C4-2B (cell line): ENCODE measurements around the gene DLX4.

Experiments
- CTCF ChIP-seq: fragments of 450-650 bp; conservative IDR thresholded peaks from 2 replicates; pipeline ENCODE4 v1.5.1; 2017; ENCODE audit warnings: mild to moderate bottlenecking
- ZFX ChIP-seq: fragments of 450-650 bp; IDR thresholded peaks from 2 replicates; pipeline ENCODE4 v1.6.1; 2017

DNA sequence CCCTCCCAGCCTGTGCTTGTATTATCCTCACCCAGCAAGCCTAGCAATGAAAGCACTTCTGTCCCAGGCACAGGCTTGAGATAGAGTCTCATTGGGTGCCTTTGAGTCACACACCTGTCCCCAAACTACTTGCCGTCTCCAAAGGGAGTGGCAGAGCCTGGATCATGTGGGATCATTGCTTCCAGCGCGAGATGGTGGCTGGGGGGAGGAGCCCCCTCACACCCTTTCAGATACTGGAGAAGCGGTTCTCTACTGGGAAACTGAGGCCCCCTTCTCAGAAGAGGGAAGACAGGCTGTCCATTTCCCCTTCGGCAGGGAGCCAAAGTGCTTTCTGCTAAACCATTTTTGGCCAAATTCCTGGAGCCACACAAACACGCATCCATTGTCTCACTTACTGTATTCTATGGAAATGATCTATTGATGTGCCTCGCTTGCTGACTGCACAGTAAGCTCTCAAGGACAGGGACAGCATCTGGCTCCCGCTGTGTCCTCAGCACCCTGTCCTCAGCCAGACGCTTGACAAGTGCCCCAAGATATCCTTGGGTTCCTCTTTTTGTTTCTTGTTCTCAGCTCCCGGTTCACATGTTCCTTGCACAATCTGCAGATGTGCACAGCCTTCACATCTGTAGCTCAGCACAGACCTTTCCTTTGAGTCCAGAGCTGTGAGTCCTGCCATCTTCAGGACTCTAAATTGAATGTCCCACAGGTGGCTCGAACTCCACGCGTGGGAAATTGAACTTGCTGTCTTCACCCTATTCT, 52.0 kb downstream of the DLX4 start:
- TF ChIP-seq CTCF = no peak
- TF ChIP-seq ZFX = no peak
